ENCODE results near the gene MYL3. TPM values are rescaled to one million over a fixed set of nuclear protein-coding genes. Genes with fewer than 3 reads are reported as not detected.

The MYL3 gene
- polyA plus RNA-seq, 1 experiment, result not detected

GRCh38 chr3:46860017-46860809 is 3.0 kb downstream of the MYL3 start:
- DNase-seq (ENCODE audit: low read depth, low spot score), result no peak
- CTCF ChIA-PET, result interaction anchor here (0.7 to 1.4 kb wide), 4 partner anchors 10 to 49 kb away, joined by 4 to 10 read pairs (median 6); no protein-coding TSS in a partner anchor
- H3K9me3 ChIP-seq (ENCODE audit: control insufficient read depth, insufficient read depth, low read length), result no peaks in the 10 kb centered on the region
- POLR2A ChIA-PET, result no interaction called here
- peaks cover 41% of the 10 kb centered on the region for H3K27me3 ChIP-seq (ENCODE audit: control insufficient read depth, insufficient read depth, low read length)
- H3K27ac ChIP-seq (ENCODE audit: low read depth, low read length), result no peak overlapping the region
- H3K4me3 ChIP-seq (ENCODE audit: low read depth, low read length), result no peak overlapping the region
- peak; percentile 56 for TF ChIP-seq CTCF (IDR thresholded peaks at IDR 0.05; ENCODE audit: low read depth, low read length)

DNA sequence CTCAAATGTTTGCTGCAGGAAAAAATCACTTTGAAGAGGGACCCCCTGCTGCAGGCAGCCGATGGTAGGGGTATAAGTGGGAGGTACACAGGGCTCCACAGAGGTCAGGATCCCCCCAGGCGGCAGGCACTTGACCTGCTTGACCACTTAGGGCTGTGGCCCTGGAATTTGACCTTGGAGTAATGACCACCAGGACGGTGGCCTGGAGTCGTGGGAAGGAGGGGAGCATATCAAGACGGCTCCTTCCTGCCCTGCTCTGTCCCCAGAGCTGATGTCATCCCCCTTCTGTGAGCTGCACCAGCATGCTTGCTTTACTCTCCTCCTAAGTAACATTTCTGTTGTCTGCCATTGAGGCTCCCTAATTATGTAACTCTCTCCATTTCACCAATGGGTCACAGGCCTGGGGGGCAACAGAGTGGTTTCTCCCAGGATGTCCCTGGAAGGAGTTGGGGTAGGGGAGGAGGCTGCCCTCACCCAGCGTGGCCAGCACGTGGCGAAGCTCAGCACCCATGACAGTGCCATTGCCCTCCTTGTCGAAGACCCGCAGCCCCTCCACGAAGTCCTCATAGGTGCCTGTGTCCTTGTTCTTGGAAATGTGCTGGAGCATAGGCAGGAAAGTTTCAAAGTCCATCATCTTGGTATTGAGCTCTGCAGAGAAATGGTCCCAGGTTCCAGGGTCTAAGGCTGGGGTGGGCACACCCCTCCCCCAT is 4.1 kb downstream of the MYL3 start:
- no peak for TF ChIP-seq CTCF (IDR thresholded peaks at IDR 0.05; ENCODE audit: low read depth, low read length)
- no peak for DNase-seq (ENCODE audit: low read depth, low spot score)
- H3K9me3 ChIP-seq (ENCODE audit: control insufficient read depth, insufficient read depth, low read length), result no peaks in the 10 kb centered on the region
- peaks cover 38% of the 10 kb centered on the region for H3K27me3 ChIP-seq (ENCODE audit: control insufficient read depth, insufficient read depth, low read length)
- H3K4me3 ChIP-seq (ENCODE audit: low read depth, low read length), result no peak overlapping the region
- H3K27ac ChIP-seq (ENCODE audit: low read depth, low read length), result no peak overlapping the region
- ChIA-PET POLR2A (no interaction called here), CTCF (interaction anchor here (0.7 to 1.4 kb wide), 4 partner anchors 9 to 50 kb away, joined by 4 to 10 read pairs (median 6); no protein-coding TSS in a partner anchor)

GRCh38 chr3:46858456-46858855 is 4.8 kb downstream of the MYL3 start:
- Histone ChIP-seq H3K9me3 (ENCODE audit: control insufficient read depth, insufficient read depth, low read length) (no peaks in the 10 kb centered on the region), H3K27me3 (ENCODE audit: control insufficient read depth, insufficient read depth, low read length) (peaks cover 37% of the 10 kb centered on the region), H3K4me3 (ENCODE audit: low read depth, low read length) (no peak overlapping the region), H3K27ac (ENCODE audit: low read depth, low read length) (no peak overlapping the region)
- DNase-seq (ENCODE audit: low read depth, low spot score), result no peak
- ChIA-PET POLR2A (no interaction called here), CTCF (interaction anchor here (0.5 kb wide), 1 partner anchor 12 kb away, joined by 3 read pairs; no protein-coding TSS in a partner anchor)
- TF ChIP-seq CTCF (IDR thresholded peaks at IDR 0.05; ENCODE audit: low read depth, low read length), result no peak

GRCh38 chr3:46857485-46858341 is 5.5 kb downstream of the MYL3 start:
- TF ChIP-seq CTCF (IDR thresholded peaks at IDR 0.05; ENCODE audit: low read depth, low read length), result no peak
- H3K27ac ChIP-seq (ENCODE audit: low read depth, low read length), result no peak overlapping the region
- POLR2A ChIA-PET, result no interaction called here

More at GRCh38 chr3:46857485-46858341, 5.5 kb downstream of the MYL3 start:
- no peak for DNase-seq (ENCODE audit: low read depth, low spot score)
- Histone ChIP-seq H3K9me3 (ENCODE audit: control insufficient read depth, insufficient read depth, low read length) (no peaks in the 10 kb centered on the region), H3K27me3 (ENCODE audit: control insufficient read depth, insufficient read depth, low read length) (peaks cover 34% of the 10 kb centered on the region), H3K4me3 (ENCODE audit: low read depth, low read length) (no peak overlapping the region)
- CTCF ChIA-PET, result interaction anchor here (0.5 kb wide), 1 partner anchor 12 kb away, joined by 3 read pairs; no protein-coding TSS in a partner anchor

Data from AG04450 (cell line).